MV-4-11 (cell line): Measurements from ENCODE around the gene PDE1A.

Source experiments
- DNase-seq: peaks from one replicate; lab custom pipeline; 2025; lab: John Stamatoyannopoulos, UW

Gene PDE1A

GRCh38 chr2:182128821-182129707 lies 297.8 kb downstream of the PDE1A start:
- no peak for DNase-seq

- DNase-seq = no peak
Observed at GRCh38 chr2:182117196-182117595, 309.6 kb downstream of the PDE1A start.

- DNase-seq = no peak
Observed at GRCh38 chr2:182116774-182117173, 310.1 kb downstream of the PDE1A start.

- no peak for DNase-seq
Observed at GRCh38 chr2:182115258-182115657, 311.6 kb downstream of the PDE1A start.

- no peak for DNase-seq
Observed at GRCh38 chr2:182113334-182113733, 313.5 kb downstream of the PDE1A start.

- no peak for DNase-seq
Observed at GRCh38 chr2:182110347-182110746, 316.5 kb downstream of the PDE1A start.

- no peak for DNase-seq
Observed at GRCh38 chr2:182103526-182103925, 323.3 kb downstream of the PDE1A start.

- DNase-seq = peak; percentile 6
Observed at GRCh38 chr2:182101263-182101662, 325.6 kb downstream of the PDE1A start.

GRCh38 chr2:182098648-182099047 lies 328.2 kb downstream of the PDE1A start:
- no peak for DNase-seq

GRCh38 chr2:182097571-182098164 lies 329.2 kb downstream of the PDE1A start:
- DNase-seq = peak; percentile 35

GRCh38 chr2:182090486-182090885 lies 336.4 kb downstream of the PDE1A start:
- no peak for DNase-seq
